ENCODE measurements around the gene TPPP3. TPM values are rescaled to one million over a fixed set of nuclear protein-coding genes. Genes with fewer than 3 reads are reported as not detected.
"Not testable (repeated sequence)": the region's sequence is repeated elsewhere in the genome, so short reads cannot be mapped to it uniquely, and the experiment has no call there.

The TPPP3 gene
- polyA plus RNA-seq, 4 donors: 10.3 to 34.8 (median 22.2) TPM

- DNase-seq (no peak), FAIRE-seq (no peak)
- Histone ChIP-seq H3K9me3 (ENCODE audit: control insufficient read depth in 2 of 2, insufficient read depth in 1 of 2, low read depth in 1 of 2, low read length in 1 of 2) (no peaks in the 10 kb centered on the region), H3K36me3 (ENCODE audit: control insufficient read depth in 3 of 3, insufficient read depth in 2 of 3, low read depth in 1 of 3, low read length in 3 of 3) (peaks cover 0 to 31% (median 0%) of the 10 kb centered on the region in 3 donors), H3K4me1 (ENCODE audit: control insufficient read depth in 3 of 3, insufficient read depth in 2 of 3, low read depth in 1 of 3, low read length in 2 of 3) (peaks cover 0 to 8% (median 3%) of the 10 kb centered on the region in 3 donors), H3K27ac (ENCODE audit: low read depth in 1 of 3, low read length in 2 of 3) (no peak overlapping the region), H3K27me3 (ENCODE audit: control insufficient read depth in 3 of 3, insufficient read depth in 3 of 3, low read length in 3 of 3) (no peaks in the 10 kb centered on the region), H3K4me3 (ENCODE audit: low read depth in 1 of 3, low read length in 3 of 3) (no peak overlapping the region)
- 90 to 92% (median 91%) methylated on average over 5 of the region's 5 CpGs for WGBS, 3 donors
Measured at GRCh38 chr16:67386861-67387455, 6.3 kb downstream of the TPPP3 start.

- no peaks in the 10 kb centered on the region for H3K4me1 ChIP-seq (ENCODE audit: control insufficient read depth in 3 of 3, insufficient read depth in 2 of 3, low read depth in 1 of 3, low read length in 2 of 3)
- H3K27me3 ChIP-seq (ENCODE audit: control insufficient read depth in 3 of 3, insufficient read depth in 3 of 3, low read length in 3 of 3): no peaks in the 10 kb centered on the region
- no peak for DNase-seq
- peaks cover 0 to 17% (median 0%) of the 10 kb centered on the region in 3 donors for H3K36me3 ChIP-seq (ENCODE audit: control insufficient read depth in 3 of 3, insufficient read depth in 2 of 3, low read depth in 1 of 3, low read length in 3 of 3)
- FAIRE-seq: no peak
- H3K9me3 ChIP-seq (ENCODE audit: control insufficient read depth in 2 of 2, insufficient read depth in 1 of 2, low read depth in 1 of 2, low read length in 1 of 2): no peaks in the 10 kb centered on the region
- H3K4me3 ChIP-seq (ENCODE audit: low read depth in 1 of 3, low read length in 3 of 3): no peak overlapping the region
- WGBS, 3 donors: 85 to 93% (median 89%) methylated on average over 8 of the region's 8 CpGs
- H3K27ac ChIP-seq (ENCODE audit: low read depth in 1 of 3, low read length in 2 of 3): no peak overlapping the region
Measured at GRCh38 chr16:67384778-67385510, 8.4 kb downstream of the TPPP3 start.

GRCh38 chr16:67383284-67383683 is 10.0 kb downstream of the TPPP3 start:
- Histone ChIP-seq H3K27ac (ENCODE audit: low read depth in 1 of 3, low read length in 2 of 3) (no peak overlapping the region), H3K4me3 (ENCODE audit: low read depth in 1 of 3, low read length in 3 of 3) (no peak overlapping the region), H3K36me3 (ENCODE audit: control insufficient read depth in 3 of 3, insufficient read depth in 2 of 3, low read depth in 1 of 3, low read length in 3 of 3) (peaks cover 0 to 4% (median 0%) of the 10 kb centered on the region in 3 donors), H3K4me1 (ENCODE audit: control insufficient read depth in 3 of 3, insufficient read depth in 2 of 3, low read depth in 1 of 3, low read length in 2 of 3) (no peaks in the 10 kb centered on the region), H3K9me3 (ENCODE audit: control insufficient read depth in 2 of 2, insufficient read depth in 1 of 2, low read depth in 1 of 2, low read length in 1 of 2) (no peaks in the 10 kb centered on the region), H3K27me3 (ENCODE audit: control insufficient read depth in 3 of 3, insufficient read depth in 3 of 3, low read length in 3 of 3) (no peaks in the 10 kb centered on the region)
- DNase-seq: no peak
- 87 to 93% (median 90%) methylated on average over 3 of the region's 3 CpGs for WGBS, 3 donors
- no peak for FAIRE-seq

GRCh38 chr16:67378642-67379041 is 14.7 kb downstream of the TPPP3 start:
- no peaks in the 10 kb centered on the region for H3K27me3 ChIP-seq (ENCODE audit: control insufficient read depth in 3 of 3, insufficient read depth in 3 of 3, low read length in 3 of 3)
- H3K27ac ChIP-seq (ENCODE audit: low read depth in 1 of 3, low read length in 2 of 3): no peak overlapping the region
- no peak for FAIRE-seq
- H3K4me3 ChIP-seq (ENCODE audit: low read depth in 1 of 3, low read length in 3 of 3): no peak overlapping the region
- no peaks in the 10 kb centered on the region for H3K4me1 ChIP-seq (ENCODE audit: control insufficient read depth in 3 of 3, insufficient read depth in 2 of 3, low read depth in 1 of 3, low read length in 2 of 3)
- DNase-seq: no peak
- H3K36me3 ChIP-seq (ENCODE audit: control insufficient read depth in 3 of 3, insufficient read depth in 2 of 3, low read depth in 1 of 3, low read length in 3 of 3): no peaks in the 10 kb centered on the region
- WGBS, 3 donors: 62 to 90% (median 63%) methylated on average over 1 of the region's 1 CpG
- no peaks in the 10 kb centered on the region for H3K9me3 ChIP-seq (ENCODE audit: control insufficient read depth in 2 of 2, insufficient read depth in 1 of 2, low read depth in 1 of 2, low read length in 1 of 2)

- H3K36me3 ChIP-seq (ENCODE audit: control insufficient read depth in 3 of 3, insufficient read depth in 2 of 3, low read depth in 1 of 3, low read length in 3 of 3); H3K27me3 ChIP-seq (ENCODE audit: control insufficient read depth in 3 of 3, insufficient read depth in 3 of 3, low read length in 3 of 3); H3K4me3 ChIP-seq (ENCODE audit: low read depth in 1 of 3, low read length in 3 of 3); H3K4me1 ChIP-seq (ENCODE audit: control insufficient read depth in 3 of 3, insufficient read depth in 2 of 3, low read depth in 1 of 3, low read length in 2 of 3); H3K9me3 ChIP-seq (ENCODE audit: control insufficient read depth in 2 of 2, insufficient read depth in 1 of 2, low read depth in 1 of 2, low read length in 1 of 2); FAIRE-seq; DNase-seq; H3K27ac ChIP-seq (ENCODE audit: low read depth in 1 of 3, low read length in 2 of 3): not testable (repeated sequence)
- 85 to 87% (median 86%) methylated on average over 11 of the region's 11 CpGs for WGBS, 3 donors
Measured at GRCh38 chr16:67376012-67376411, 17.3 kb downstream of the TPPP3 start.

GRCh38 chr16:67372664-67373063 is 20.6 kb downstream of the TPPP3 start:
- peak in 1 of 2 donors; percentile 28 for DNase-seq

GRCh38 chr16:67370661-67371060 is 22.6 kb downstream of the TPPP3 start:
- DNase-seq (peak; percentile 75 to 89), FAIRE-seq (no peak)
- H3K4me3 ChIP-seq (ENCODE audit: low read depth in 1 of 3, low read length in 3 of 3): no peak overlapping the region
- H3K27ac ChIP-seq (ENCODE audit: low read depth in 1 of 3, low read length in 2 of 3): peak overlapping the region in 2 of 3 donors; percentile 20 to 51
- H3K9me3 ChIP-seq (ENCODE audit: control insufficient read depth in 2 of 2, insufficient read depth in 1 of 2, low read depth in 1 of 2, low read length in 1 of 2): no peaks in the 10 kb centered on the region
- no peaks in the 10 kb centered on the region for H3K27me3 ChIP-seq (ENCODE audit: control insufficient read depth in 3 of 3, insufficient read depth in 3 of 3, low read length in 3 of 3)
- WGBS, 3 donors: 25 to 72% (median 55%) methylated on average over 4 of the region's 4 CpGs
- no peaks in the 10 kb centered on the region for H3K36me3 ChIP-seq (ENCODE audit: control insufficient read depth in 3 of 3, insufficient read depth in 2 of 3, low read depth in 1 of 3, low read length in 3 of 3)
- peaks cover 0 to 10% (median 6%) of the 10 kb centered on the region in 3 donors for H3K4me1 ChIP-seq (ENCODE audit: control insufficient read depth in 3 of 3, insufficient read depth in 2 of 3, low read depth in 1 of 3, low read length in 2 of 3)

More at GRCh38 chr16:67372664-67373063, 20.6 kb downstream of the TPPP3 start:
- no peak for FAIRE-seq
- Histone ChIP-seq H3K27ac (ENCODE audit: low read depth in 1 of 3, low read length in 2 of 3) (no peak overlapping the region), H3K4me3 (ENCODE audit: low read depth in 1 of 3, low read length in 3 of 3) (no peak overlapping the region), H3K4me1 (ENCODE audit: control insufficient read depth in 3 of 3, insufficient read depth in 2 of 3, low read depth in 1 of 3, low read length in 2 of 3) (peaks cover 0 to 10% (median 6%) of the 10 kb centered on the region in 3 donors), H3K27me3 (ENCODE audit: control insufficient read depth in 3 of 3, insufficient read depth in 3 of 3, low read length in 3 of 3) (no peaks in the 10 kb centered on the region), H3K9me3 (ENCODE audit: control insufficient read depth in 2 of 2, insufficient read depth in 1 of 2, low read depth in 1 of 2, low read length in 1 of 2) (no peaks in the 10 kb centered on the region), H3K36me3 (ENCODE audit: control insufficient read depth in 3 of 3, insufficient read depth in 2 of 3, low read depth in 1 of 3, low read length in 3 of 3) (no peaks in the 10 kb centered on the region)

- Histone ChIP-seq H3K9me3 (ENCODE audit: control insufficient read depth in 2 of 2, insufficient read depth in 1 of 2, low read depth in 1 of 2, low read length in 1 of 2) (no peaks in the 10 kb centered on the region), H3K4me1 (ENCODE audit: control insufficient read depth in 3 of 3, insufficient read depth in 2 of 3, low read depth in 1 of 3, low read length in 2 of 3) (peaks cover 0 to 11% (median 0%) of the 10 kb centered on the region in 3 donors), H3K27ac (ENCODE audit: low read depth in 1 of 3, low read length in 2 of 3) (peak overlapping the region in 1 of 3 donors; percentile 47), H3K36me3 (ENCODE audit: control insufficient read depth in 3 of 3, insufficient read depth in 2 of 3, low read depth in 1 of 3, low read length in 3 of 3) (no peaks in the 10 kb centered on the region), H3K4me3 (ENCODE audit: low read depth in 1 of 3, low read length in 3 of 3) (no peak overlapping the region), H3K27me3 (ENCODE audit: control insufficient read depth in 3 of 3, insufficient read depth in 3 of 3, low read length in 3 of 3) (no peaks in the 10 kb centered on the region)
- DNase-seq (peak in 1 of 2 donors; percentile 18), FAIRE-seq (no peak)
Measured at GRCh38 chr16:67364600-67365235, 28.6 kb downstream of the TPPP3 start.

All from small intestine (tissue), 7 donors.